NB4 (cell line): ENCODE results near the gene NOL3.

ENCODE experiments used
- CTCF ChIP-seq: IDR thresholded peaks from one replicate; pipeline ENCODE4 v1.5.1; 2012; ENCODE audit warnings: low read depth, low read length
- POLR2A ChIP-seq: IDR thresholded peaks from 2 replicates; pipeline ENCODE4 v1.6.1; 2011; ENCODE audit warnings: mild to moderate bottlenecking; ENCODE audit not compliant: insufficient read length; ENCODE audit errors: extremely low read depth

GRCh38 chr16:67148656-67149275 is 21.6 kb upstream of the NOL3 start:
- no peak for TF ChIP-seq POLR2A
- TF ChIP-seq CTCF, result no peak
